CD4-positive, alpha-beta T cell treated with Interleukin-17A for 4 hours (primary cell): Measurements from ENCODE around the gene SVIL.
"Not testable (repeated sequence)": the region's sequence is repeated elsewhere in the genome, so short reads cannot be mapped to it uniquely, and the experiment has no call there.

Source experiments
- DNase-seq: peaks from one replicate; pipeline ENCODE4 v3.0.0-alpha.2; 2020; ENCODE audit warnings: mixed read lengths

Gene SVIL

GRCh38 chr10:29479081-29479925, 155.5 kb downstream of the SVIL start:
- DNase-seq, result peak; percentile 48

DNA sequence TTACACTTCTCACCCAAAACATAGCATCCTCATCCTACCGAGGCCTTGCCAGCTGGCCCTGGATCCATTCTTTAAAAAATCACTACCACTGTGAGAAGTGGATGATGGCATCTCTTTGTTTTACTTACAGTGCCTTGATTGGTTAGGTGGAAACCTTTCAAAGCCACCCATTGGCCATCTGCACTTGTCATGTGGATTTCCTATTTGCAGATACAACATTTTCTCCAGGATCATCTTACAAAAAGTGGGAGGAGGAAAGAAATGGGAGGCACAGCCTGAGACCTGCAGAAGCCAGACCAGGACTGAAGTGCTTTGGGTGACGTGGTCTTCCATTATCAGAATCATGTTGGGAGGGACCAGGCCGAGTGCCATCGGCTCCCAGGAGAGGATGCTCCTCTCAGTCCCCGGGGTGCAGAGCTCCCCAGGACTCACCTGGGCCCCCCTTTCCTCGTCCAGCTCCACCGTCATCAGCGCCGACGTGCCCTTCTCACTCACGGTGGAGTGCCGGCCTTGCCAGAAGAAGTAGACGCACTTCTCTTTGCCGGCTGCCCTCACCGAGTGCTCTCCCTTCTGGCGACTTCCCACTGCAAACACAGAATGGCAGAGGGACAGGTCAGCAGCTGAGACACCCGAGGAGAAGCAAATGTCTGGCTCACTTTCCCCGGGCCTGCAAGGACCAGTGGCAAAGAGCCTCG, 161.2 kb downstream of the SVIL start:
- no peak for DNase-seq

DNA sequence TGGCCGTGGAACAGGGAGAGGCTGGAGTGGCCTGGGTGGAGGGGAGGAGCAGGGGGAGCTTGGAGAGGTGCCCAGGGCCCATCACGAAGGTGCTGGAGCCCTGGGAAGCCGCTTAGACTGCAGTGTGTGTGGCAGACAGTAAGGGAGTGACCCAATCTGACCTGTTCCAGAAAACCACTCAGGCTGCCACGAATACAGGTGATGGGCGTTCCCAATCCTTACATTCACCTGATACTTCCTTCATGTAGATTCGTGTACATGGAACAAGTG, 161.7 kb downstream of the SVIL start:
- DNase-seq, result no peak

GRCh38 chr10:29472301-29473086, 162.3 kb downstream of the SVIL start:
- no peak for DNase-seq

- DNase-seq, result no peak
Measured at GRCh38 chr10:29471544-29471859, 163.3 kb downstream of the SVIL start.

DNA sequence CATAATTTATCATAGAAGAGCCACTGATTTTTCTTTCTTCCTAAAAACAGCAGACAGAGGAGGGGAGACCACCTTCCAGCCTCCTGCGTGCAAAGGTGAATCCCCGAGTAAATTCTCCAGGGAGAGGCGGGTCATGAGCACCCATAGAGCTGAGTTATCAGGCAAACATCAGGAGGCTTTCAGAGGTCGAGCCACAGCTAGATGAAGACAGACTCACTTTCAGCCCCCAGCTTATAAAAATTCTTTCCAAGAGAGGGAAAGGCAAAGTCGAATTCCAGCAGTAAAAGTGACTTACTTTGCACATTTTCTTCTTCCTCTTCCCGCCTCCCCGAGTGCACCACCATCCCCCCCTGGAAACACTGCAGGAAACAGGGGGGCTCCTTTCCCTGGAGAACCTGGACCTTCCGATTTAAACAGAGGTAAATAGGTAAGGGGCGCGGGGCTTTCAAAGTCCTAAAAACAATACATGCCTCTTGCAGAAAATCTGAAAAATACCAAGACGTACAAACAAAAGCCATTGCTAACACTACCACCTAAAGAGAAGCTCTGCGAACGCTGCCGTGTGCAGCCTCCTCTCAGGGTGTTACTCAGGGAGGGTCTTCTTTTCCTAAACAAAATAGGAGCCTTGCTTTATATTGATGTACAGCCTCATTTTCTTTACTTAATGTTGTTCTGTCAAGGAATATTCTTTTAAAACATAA, 163.8 kb downstream of the SVIL start:
- DNase-seq, result no peak

DNA sequence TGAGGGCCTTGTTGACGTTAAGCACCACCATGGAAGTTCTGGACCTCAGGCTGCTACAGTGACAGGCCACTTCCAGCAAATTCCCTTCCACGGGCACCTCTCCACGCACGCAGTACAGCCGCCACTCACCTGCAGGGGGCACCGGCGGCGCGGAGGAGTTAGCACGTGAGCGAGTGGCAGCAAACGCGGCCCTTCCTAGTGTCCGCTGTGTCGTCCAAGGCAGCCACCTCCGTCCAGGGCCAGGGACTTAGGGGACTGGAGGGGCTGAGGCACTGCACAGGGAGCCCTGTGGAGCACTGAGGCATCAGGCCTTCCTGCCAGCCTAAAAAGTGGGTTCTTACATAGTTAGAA, 164.4 kb downstream of the SVIL start:
- no peak for DNase-seq

DNA sequence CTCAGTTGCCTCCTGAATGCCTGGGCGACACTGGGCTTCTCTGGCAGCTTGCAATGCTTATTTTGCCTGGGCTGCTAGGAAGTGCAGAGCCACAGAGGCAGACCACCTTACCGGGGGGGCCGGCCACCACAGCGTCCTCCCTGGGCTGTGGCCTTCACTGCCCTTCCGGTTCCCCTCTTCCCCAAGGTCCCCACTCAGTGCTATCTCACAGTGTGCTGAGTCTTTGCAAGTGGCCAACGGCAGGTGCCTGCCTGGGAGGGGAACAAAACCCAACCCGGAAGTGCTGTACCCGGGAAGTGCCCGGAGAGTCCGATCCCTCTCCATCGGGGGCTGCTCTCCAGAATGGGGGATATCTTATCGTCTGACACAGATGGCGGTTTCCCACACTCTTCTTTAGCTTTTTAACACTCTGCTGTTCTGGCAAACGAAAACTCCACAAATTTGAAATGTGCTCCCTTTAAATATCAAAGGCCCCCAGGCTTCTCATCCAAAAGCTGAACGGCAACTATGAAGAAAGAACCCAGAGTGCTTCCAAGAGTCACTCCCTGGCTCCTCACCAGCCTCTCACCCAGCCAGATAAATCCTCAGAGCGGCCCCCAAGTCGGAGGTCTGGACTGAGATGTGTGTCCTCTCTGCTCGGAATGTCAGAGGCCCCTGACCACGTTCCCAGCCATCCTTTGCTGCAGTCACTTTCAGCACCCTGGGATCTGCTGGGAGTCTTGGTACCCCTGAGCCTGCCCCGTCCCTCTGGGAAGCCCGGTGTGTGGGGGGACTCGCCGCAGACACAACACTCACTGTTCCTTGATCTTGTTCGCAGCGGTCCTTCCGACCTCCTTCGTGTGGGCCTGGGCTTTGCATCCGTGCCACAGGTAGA, 165.1 kb downstream of the SVIL start:
- no peak for DNase-seq

- DNase-seq, result no peak
Measured at GRCh38 chr10:29465384-29465783, 169.4 kb downstream of the SVIL start.

GRCh38 chr10:29464671-29465171, 170.1 kb downstream of the SVIL start:
- not testable (repeated sequence) for DNase-seq

DNA sequence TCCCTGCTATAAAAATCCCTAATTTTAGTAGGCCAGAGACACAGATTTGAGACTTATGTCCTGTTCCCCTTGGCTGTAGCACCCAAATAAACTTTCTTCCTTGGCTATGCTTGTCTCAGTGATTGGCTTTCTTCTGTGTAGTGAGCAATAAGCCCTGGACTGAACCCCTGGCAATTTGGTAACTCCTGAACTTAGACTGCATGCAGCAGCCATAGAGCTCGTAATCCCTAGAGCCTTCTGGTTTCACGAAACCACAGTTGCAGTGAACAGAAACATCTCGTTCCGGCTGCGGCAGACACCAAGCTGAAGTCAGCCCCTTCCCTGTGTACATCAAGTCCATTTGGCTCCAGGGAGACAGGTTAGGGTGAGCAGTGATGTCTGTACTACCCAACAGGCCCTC, 173.7 kb downstream of the SVIL start:
- no peak for DNase-seq

GRCh38 chr10:29458190-29458589, 176.6 kb downstream of the SVIL start:
- not testable (repeated sequence) for DNase-seq

DNA sequence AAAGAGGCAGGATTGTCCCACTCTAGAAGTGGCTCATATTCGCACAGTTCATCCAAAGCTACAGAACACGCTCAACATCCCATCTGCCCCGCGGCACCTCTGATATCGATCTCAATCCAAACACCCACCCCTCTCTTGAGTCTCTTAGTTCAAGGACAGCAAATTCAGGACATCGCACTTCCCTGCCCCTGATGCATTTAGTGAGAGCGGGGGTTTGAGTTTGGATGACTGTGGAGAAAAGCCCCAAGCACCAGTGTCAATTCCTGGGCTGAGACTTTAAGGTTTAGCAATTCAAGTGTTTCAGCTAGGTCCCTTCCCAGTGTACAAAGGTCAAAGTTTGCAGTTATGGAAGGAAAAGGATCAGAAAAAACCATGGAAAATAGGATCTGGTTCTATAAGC, 179.7 kb downstream of the SVIL start:
- no peak for DNase-seq

DNA sequence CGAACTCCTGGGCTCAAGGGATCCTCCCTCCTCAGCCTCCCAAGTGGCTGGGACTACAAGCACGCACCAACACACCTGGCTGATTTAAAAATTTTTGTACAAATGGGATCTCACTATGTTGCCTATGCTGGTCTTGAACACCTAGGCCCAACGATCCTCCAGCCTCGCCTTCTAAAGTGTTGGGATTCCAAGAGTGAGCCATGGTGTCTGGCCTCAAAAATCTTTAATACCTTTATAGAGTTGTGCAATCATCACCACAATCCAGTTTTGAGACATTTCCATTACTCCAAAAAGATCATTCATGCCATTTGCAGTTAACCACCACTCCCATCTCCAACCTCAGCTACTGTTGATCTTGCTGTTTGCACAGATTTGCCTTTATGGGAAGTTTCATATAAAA, 180.5 kb downstream of the SVIL start:
- no peak for DNase-seq

DNA sequence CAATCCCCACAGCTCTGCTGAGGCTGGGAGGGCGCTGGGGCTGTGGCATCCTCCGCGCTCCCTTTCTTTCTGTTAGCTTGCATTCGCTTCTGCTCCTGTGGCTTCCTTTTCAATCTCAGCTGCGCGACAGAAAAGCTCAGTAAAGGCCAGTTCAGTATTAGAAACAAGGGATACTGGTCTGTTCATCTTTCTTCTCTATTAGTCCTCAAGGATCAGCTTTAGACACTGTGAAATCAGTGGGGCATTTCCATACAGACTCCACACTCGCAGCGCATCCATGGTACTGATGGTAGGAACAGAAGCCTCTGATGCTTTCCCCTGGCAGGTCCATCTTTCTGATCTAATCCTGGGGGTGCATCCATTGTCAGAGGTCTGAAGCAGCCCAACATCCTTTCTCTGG, 182.2 kb downstream of the SVIL start:
- DNase-seq, result no peak

DNA sequence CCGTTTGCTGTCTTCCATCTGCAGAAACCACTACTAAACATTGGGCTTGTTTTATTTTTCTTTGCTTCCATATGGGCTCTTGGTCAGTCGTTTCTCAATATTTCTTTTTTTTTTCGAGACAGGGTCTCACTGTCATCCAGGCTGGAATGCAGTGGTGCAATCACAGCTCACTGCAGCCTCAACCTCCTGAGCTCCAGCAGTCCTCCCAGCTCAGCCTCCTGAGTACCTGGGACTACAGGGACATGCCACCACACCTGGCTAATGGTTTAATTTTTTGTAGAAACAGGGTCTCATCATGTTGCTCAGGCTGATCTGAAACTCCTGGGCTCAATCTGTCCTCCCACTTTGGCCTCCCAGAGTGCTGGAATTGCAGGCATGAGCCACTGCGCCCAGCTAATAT, 182.8 kb downstream of the SVIL start:
- no peak for DNase-seq

DNA sequence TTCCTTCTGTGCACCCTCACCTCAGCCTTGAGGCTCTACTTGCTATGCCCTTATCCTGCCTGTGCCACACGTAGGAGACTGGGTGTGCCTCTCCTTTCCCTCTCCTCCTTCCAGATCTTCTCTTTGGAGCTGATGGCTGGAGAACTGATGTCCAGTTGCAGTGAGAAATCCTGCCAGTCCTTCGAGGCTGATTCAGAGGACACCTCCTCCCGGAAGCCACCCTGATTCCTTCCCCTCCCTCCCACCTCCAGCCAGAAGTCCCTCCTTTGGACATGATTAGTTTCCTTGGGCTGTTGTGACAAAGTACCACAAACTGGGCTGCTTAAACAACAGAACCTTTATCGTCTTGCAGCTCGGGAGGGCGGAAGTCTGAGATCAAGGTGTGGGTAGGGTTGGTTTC, 184.4 kb downstream of the SVIL start:
- no peak for DNase-seq

GRCh38 chr10:29448756-29449592, 185.8 kb downstream of the SVIL start:
- peak; percentile 82 for DNase-seq

- no peak for DNase-seq
Measured at GRCh38 chr10:29448125-29448524, 186.6 kb downstream of the SVIL start.

DNA sequence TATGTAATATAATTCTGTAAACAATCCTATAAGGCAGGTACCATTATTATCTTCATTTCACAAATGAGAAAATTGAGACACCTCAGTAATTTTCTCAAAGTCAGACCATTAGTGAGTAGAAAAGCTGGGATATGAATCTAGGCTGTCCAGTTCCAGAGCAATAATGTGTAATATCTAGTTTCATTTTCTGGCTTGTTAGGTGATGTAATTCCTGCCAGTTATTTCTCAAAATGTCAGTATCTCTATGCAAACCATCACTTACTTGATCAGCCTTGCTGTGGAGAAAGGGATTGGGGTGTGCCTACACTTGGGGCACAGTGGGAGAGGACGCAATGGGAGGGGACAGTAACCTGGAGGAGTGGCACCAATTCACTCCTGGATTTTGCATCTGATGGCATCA, 188.4 kb downstream of the SVIL start:
- DNase-seq, result no peak
